ENCODE results near the gene FARS2. TPM values are rescaled to one million over a fixed set of nuclear protein-coding genes. Genes with fewer than 3 reads are reported as not detected.

FARS2 gene
- total RNA-seq, 1 experiment from 2014 or later: 15.0 TPM

GRCh38 chr6:5565971-5566370, 304.7 kb downstream of the FARS2 start (continued):
- TF ChIP-seq SOX15 (CRISPR knock-in tag; IDR thresholded peaks at IDR 0.05): no peak
- TF ChIP-seq, protein P1, sequence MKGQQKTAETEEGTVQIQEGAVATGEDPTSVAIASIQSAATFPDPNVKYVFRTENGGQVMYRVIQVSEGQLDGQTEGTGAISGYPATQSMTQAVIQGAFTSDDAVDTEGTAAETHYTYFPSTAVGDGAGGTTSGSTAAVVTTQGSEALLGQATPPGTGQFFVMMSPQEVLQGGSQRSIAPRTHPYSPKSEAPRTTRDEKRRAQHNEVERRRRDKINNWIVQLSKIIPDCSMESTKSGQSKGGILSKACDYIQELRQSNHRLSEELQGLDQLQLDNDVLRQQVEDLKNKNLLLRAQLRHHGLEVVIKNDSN (CRISPR knock-in tag; IDR thresholded peaks at IDR 0.05): no peak
- TF ChIP-seq NR1H2 (CRISPR knock-in tag; IDR thresholded peaks at IDR 0.05): no peak

GRCh38 chr6:5566718-5567117, 305.4 kb downstream of the FARS2 start:
- H3K27me3 Mint-ChIP-seq (ENCODE audit: low read depth): no peaks in the 10 kb centered on the region
- peaks cover 31% of the 10 kb centered on the region for H3K4me1 Mint-ChIP-seq
- peaks cover 16% of the 10 kb centered on the region for H3K36me3 Mint-ChIP-seq
- CTCF ChIA-PET: no interaction called here
- H3K9me3 Mint-ChIP-seq: peaks cover 18% of the 10 kb centered on the region
- no peak overlapping the region for H3K4me3 Mint-ChIP-seq
- no peak overlapping the region for H3K27ac Mint-ChIP-seq
- no peak for DNase-seq (ENCODE audit: low spot score)
- no peak for ATAC-seq
- TF ChIP-seq FOXK1 (CRISPR knock-in tag; IDR thresholded peaks at IDR 0.05) (no peak), TP53 (CRISPR knock-in tag; IDR thresholded peaks at IDR 0.05) (no peak), ZNF232 (CRISPR knock-in tag; IDR thresholded peaks at IDR 0.05) (no peak), SMAD3 (CRISPR knock-in tag; IDR thresholded peaks at IDR 0.05; ENCODE audit: borderline replicate concordance) (no peak), MAX (CRISPR knock-in tag; IDR thresholded peaks at IDR 0.05) (no peak), ZNF219 (CRISPR knock-in tag; IDR thresholded peaks at IDR 0.05; ENCODE audit: borderline replicate concordance) (no peak), ZSCAN18 (CRISPR knock-in tag; IDR thresholded peaks at IDR 0.05) (no peak)
- POLR2A ChIA-PET: no interaction called here

- DNase-seq (ENCODE audit: low spot score): no peak
- ChIA-PET POLR2A (no interaction called here), CTCF (no interaction called here)
- ATAC-seq: no peak
- Mint-ChIP-seq H3K36me3 (peaks cover 16% of the 10 kb centered on the region), H3K27ac (no peak overlapping the region), H3K4me3 (no peak overlapping the region), H3K27me3 (ENCODE audit: low read depth) (no peaks in the 10 kb centered on the region), H3K4me1 (peaks cover 28% of the 10 kb centered on the region), H3K9me3 (peaks cover 20% of the 10 kb centered on the region)
- TF ChIP-seq GABPB1 (CRISPR knock-in tag; IDR thresholded peaks at IDR 0.05): no peak
- no peak for TF ChIP-seq ZNF281 (CRISPR knock-in tag; IDR thresholded peaks at IDR 0.05)
- TF ChIP-seq, protein P2, sequence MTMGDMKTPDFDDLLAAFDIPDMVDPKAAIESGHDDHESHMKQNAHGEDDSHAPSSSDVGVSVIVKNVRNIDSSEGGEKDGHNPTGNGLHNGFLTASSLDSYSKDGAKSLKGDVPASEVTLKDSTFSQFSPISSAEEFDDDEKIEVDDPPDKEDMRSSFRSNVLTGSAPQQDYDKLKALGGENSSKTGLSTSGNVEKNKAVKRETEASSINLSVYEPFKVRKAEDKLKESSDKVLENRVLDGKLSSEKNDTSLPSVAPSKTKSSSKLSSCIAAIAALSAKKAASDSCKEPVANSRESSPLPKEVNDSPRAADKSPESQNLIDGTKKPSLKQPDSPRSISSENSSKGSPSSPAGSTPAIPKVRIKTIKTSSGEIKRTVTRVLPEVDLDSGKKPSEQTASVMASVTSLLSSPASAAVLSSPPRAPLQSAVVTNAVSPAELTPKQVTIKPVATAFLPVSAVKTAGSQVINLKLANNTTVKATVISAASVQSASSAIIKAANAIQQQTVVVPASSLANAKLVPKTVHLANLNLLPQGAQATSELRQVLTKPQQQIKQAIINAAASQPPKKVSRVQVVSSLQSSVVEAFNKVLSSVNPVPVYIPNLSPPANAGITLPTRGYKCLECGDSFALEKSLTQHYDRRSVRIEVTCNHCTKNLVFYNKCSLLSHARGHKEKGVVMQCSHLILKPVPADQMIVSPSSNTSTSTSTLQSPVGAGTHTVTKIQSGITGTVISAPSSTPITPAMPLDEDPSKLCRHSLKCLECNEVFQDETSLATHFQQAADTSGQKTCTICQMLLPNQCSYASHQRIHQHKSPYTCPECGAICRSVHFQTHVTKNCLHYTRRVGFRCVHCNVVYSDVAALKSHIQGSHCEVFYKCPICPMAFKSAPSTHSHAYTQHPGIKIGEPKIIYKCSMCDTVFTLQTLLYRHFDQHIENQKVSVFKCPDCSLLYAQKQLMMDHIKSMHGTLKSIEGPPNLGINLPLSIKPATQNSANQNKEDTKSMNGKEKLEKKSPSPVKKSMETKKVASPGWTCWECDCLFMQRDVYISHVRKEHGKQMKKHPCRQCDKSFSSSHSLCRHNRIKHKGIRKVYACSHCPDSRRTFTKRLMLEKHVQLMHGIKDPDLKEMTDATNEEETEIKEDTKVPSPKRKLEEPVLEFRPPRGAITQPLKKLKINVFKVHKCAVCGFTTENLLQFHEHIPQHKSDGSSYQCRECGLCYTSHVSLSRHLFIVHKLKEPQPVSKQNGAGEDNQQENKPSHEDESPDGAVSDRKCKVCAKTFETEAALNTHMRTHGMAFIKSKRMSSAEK (CRISPR knock-in tag; IDR thresholded peaks at IDR 0.05; ENCODE audit: borderline replicate concordance): no peak
Measured at GRCh38 chr6:5567352-5567751, 306.0 kb downstream of the FARS2 start.

Measured in WTC11 (cell line).